ENCODE results near the gene KDM2A.

KDM2A gene

DNA sequence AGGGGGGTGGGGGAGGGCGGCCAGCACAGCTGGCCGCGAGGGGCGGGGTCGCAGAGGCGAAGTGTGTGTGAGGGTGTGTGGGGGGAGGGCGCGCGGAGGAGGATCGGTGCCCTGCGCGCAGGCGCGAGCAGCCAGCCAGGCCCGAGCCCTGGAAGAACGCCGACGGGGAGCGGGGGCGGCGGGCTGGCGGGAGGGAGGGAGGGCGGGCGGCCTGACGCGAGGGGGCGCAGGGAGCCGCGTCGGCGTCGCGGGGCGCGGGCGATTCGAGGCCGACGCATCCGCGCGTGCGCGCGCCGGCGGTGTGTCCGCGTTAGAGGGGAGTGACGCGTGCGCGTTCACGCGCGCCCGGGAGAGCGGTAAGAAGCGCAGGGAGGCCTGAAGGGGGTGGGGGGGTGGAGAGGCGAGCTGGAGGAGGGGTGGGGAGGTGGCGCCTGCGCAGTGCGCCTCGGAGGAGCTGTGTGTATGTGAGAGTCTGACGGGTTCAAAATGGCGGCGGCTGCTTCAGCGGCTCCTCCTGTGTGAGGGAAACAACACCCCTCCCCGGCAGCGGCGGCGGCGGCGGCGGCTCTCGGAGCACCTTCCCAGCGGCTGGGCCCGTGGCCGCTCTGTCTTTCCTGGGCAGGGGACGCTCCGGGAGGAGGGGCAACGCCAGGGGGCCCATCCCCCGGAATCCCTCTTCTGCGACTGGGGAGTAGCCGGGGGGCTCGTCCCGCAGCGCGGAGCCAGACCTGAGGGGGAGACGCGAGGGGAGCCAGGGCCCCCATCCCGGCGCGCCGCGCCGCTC lies at the start of gene KDM2A:
Gene KDM2A, plus strand, starts transcription at position 463 of the 784 bp plus-strand sequence. CDS start 2,054 bp downstream, outside the sequence.
- peak; percentile 97 to 100 for DNase-seq (ENCODE audit: low read depth in 2 of 2)

DNA sequence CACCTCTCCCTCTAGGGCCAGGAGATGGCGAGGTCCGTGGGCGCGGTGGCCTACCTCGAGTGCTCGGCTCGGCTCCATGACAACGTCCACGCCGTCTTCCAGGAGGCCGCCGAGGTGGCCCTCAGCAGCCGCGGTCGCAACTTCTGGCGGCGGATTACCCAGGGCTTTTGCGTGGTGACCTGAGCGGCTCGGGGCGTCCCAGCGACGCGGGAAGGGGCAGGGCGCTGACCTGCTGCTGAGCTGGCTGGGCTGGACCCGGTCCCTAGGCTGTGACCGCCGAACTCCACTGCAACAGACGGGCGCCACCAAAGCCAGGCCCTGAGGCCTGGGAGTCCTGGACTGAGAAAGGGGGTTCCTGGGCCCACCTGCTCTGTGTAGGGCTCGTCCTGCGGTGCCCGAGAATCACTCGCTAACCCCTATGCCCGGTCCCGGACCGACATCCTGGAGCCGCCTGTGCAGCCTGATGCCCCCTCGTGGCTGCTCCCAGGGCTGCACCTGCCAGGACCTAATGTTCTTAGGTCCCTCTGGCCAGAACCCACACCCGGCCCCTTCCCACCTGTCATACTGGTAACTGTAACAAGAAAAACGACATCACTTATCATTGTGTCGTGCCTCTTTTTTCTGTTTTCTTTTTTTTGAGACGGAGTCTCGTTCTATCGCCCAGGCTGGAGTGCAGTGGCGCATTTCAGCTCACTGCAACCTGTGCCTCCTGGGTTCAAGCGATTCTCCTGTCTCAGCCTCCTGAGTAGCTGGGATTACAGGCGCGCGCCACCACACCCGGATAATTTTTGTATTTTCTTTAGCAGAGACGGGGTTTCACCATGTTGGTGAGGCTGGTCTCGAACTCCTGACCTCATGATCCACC lies 47.4 kb upstream of the KDM2A start:
- DNase-seq (ENCODE audit: low read depth in 2 of 2), result peak; percentile 29 to 57

DNA sequence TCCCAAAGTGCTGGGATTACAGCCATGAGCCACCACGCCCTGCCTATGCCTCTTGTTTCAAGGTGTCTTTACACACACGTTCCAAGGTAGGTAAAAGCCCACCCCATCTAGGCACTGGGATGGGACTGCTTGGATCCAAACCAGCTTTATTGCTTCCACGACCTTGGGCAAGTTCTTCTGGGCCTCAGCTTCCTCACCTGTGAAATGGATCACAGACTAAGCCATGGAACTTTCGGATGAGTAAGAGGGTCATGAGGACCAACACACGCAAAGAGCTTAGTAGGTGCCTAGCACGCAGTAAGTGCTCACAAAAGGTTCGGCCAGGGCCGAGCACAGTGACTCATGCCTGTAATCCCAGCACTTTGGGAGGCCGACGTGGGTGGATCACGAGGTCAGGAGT lies 46.8 kb upstream of the KDM2A start:
- DNase-seq (ENCODE audit: low read depth in 2 of 2), result no peak

DNA sequence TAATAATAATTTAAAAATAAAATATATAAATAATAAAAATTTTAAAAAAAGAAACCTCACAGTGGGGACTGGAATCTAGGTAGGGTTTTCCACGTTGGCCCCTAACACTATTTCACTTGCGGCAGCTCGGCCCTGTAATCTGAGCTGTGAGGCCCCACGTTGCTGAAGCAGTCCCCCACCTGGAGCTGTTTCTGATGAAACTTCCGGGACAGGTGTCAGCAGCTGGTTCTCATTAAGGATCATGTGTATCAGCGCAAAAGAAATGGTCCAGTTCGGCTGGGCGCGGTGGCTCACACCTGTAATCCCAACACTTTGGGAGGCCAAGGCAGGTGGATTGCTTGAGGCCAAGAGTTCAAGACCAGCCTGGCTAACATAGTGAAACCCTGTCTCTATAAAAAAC lies 45.2 kb upstream of the KDM2A start:
- DNase-seq (ENCODE audit: low read depth in 2 of 2), result no peak

DNA sequence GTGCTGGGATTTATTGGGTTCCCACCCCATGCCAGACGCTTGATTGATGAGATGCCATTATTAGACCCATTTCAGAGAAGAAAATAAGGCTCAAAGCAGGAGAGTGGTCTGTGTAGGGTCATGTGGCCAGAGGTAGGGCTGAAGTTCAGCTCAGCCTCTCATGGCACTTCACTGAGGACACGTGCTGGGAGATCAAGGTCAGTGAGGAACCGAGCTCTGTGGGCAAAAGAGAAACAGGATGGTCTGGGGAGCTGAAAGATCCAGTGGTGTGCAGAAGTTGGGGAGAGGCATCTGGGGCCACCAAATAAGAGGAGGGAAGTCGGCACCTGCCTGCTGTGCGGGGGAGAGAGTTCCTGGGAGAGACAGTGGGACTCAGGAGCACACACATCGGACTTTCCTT lies 42.9 kb upstream of the KDM2A start:
- DNase-seq (ENCODE audit: low read depth in 2 of 2), result no peak

DNA sequence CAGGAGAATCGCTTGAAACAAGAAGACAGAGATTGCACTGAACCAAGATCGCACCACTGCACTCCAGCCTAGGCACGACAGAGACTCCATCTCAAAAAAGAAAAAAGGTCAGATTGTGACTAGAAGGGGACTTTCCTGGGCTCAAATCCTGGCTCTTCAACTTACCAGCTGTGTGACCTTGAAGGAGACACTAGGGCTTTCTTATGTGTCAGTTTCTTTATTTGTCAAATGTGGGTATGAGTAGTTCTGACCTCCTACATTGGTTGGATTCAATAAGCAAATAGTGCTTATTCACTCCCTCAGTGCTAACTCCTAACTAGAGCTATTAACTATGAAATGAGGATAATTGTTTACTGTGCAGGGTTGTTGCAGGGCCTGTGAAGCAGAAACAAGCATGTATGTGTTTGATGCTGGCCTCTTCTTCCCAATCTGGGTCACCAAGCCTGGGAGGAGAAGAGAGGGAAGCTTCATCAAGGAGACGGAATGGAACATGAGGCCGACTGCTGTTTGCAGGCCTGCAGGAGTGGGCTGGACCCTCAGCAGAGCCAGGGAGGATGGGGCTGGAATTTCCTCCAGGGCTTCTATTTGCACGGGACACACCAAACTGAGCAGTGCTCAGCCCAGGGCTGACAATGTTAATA lies 39.9 kb upstream of the KDM2A start:
- no peak for DNase-seq (ENCODE audit: low read depth in 2 of 2)

DNA sequence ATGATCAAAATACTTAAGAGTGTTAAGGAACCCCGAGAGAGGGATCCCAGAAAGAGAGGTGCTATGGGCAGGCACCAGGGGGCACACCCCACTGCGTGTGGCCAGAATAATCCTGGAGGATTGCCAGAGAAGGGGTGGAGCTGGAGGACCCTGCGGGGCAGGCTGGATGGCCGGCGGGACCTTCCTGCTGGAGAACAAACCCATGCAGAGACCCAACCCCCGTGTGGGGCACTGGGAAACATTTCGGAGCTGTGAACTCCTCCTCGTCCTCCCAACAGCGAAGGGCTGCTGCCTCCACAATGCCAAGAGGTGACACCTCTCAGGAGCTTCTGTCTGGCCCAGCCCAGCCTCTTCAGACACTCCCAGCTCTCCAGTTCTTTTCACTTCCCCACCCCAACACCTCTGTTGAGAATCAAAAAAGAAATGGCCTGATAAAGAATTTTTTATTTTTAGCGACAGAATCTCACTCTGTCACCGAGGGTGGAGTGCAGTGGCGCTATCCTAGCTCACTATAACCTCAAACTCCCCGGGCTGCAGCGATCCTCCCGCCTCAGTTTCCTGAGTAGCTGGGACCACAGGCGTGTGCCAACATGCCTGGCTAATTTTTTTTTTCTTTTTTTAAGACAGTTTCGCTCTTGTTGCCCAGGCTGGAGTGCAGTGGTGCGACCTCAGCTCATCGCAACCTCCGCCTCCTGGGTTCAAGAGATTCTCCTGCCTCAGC lies 36.8 kb upstream of the KDM2A start:
- DNase-seq (ENCODE audit: low read depth in 2 of 2), result no peak

DNA sequence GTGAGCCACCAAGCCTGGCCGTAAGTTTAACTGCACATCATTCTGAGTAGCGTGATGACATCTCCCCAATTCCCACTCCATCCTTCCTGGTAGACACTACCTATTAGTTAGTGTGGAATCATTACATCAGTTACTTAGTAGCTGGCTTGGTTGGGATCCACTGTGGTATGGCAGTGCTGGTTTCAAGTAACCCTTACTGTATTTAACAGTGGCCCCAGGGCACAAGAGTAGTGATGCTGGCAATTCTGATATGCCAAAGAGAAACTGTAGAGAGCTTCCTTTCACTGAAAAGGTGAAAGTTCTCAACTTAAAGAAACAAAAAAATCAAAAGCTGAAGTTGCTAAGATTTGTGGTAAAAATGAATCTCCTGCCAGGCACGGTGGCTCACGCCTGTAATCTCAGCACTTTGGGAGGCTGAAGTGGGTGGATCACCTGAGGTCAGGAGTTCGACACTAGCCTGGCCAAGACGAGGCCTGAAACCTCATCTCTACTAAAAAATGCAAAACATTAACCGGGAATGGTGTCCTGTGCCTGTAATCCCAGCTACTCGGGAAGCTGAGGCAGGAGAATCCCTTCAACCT lies 35.2 kb upstream of the KDM2A start:
- no peak for DNase-seq (ENCODE audit: low read depth in 2 of 2)

DNA sequence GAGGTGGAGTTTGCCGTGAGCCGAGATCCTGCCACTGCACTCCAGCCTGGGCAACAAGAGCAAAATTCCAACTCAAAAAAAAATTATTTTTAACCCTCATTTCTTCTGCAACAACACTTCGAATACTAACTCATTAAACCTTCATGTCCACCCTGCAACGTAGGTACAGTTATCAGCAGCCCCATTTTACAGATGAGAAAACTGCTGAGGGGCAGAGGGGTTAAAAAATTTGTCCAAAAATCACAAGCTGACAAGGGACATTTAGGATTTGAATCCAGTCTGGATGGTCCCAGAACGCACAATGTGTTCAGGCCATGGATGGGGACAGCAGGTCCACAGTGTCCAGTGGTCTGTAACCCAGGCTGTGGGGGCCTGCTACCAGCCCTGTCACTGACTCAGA lies 33.4 kb upstream of the KDM2A start:
- DNase-seq (ENCODE audit: low read depth in 2 of 2), result no peak

DNA sequence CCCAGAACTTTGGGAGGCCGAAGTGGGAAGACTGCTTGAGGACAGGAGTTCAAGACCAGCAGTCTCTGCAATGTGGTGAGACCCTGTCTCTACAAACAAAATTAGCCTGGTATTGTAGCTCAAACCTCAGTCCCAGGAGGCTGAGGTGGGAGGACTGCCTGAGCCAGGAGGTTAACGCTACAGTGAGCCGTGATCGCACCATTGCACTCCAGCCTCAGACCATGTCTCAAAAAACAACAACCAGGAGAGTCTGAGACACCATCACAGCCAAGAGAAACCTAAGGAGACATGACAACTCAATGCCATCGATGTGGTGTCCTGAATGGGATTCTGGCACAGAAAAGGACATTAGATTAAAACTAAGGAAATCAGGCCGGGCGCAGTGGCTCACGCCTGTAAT lies 28.3 kb upstream of the KDM2A start:
- no peak for DNase-seq (ENCODE audit: low read depth in 2 of 2)

DNA sequence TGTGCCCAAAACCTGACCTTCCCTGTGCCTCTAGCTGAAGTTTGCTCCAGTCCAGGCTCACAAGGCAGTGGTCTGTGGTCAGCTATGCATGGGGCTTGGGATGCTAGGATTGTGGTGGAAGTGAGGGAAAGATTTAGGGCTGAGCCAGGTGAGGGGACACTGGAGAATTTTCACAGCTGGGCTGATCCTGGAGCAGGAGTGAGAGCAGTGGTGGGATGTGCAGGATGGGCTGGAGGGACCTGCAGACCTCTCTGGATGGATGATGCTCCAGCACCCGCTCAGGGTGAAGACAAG lies 23.9 kb upstream of the KDM2A start:
- DNase-seq (ENCODE audit: low read depth in 2 of 2), result no peak

DNA sequence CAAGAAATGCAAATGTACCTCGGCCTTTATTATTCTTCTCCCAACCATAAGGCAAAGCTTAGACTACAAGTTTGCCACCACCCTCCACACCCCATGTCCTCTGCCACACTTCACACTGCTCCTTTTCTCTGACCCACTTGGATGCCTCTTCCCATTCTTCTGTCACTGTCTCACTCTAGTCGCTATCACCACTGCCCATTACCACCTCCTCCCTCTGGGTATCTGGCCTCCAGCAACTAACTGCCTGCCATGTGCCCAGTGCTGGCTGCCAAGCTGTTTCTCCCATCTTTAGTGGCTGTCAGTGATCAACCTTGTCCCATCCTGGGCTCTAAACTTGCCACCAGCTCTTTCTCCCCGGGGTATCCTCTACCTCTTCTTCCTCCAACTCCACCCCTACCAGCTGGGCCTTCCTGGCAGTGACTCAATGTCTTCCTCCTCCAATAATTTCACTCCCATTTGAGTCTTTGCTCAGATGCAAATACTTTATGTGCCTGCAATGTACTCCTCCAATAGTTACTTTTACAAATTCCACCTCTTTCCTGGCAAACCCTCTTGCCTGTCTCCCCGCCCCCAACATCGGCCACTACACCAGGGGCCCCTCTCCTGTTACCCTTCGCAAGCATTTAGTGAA lies 20.1 kb upstream of the KDM2A start:
- DNase-seq (ENCODE audit: low read depth in 2 of 2), result no peak

DNA sequence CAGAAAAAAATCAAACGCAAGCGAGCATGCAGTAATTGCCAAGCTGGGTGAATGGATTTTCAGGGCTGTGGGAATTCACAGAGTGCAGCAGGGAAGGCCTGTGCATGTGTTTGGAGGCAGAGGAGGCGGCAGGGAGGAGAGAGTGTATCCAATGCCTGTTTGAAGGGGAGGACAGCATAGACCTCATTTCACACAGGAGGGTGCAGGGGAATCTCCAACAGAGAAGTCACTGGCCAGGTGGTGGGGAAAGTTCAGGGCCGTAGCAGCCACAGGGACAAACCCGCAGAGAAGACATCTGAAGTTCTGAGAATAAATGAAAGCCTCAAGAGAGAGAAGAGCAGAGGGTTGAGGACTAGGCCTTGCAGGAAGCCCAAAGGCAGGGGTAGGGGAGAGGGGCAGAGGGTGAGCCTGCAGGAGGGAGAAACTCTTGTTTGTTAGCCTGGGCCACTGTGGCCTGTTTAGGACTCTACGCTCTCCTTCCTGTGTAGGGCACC lies 19.2 kb upstream of the KDM2A start:
- no peak for DNase-seq (ENCODE audit: low read depth in 2 of 2)

DNA sequence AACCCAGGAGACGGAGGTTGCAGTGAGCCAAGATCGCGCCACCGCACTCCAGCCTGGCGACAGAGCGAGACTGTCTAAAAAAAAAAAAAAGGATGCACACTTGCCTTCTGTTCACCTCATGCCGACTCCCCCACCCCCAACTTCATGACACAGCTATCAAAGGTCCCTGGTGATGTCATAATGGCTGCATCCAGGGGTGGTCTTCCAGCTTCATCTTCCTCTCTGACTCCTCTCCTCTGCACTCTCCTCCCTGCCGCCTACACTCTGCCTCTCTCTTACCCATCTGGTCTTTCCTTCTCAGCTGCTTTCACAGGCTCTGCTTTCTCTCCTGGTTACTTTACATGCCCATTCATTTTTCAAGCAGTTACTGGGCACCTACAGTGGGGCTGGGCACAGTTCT lies 16.4 kb upstream of the KDM2A start:
- no peak for DNase-seq (ENCODE audit: low read depth in 2 of 2)

DNA sequence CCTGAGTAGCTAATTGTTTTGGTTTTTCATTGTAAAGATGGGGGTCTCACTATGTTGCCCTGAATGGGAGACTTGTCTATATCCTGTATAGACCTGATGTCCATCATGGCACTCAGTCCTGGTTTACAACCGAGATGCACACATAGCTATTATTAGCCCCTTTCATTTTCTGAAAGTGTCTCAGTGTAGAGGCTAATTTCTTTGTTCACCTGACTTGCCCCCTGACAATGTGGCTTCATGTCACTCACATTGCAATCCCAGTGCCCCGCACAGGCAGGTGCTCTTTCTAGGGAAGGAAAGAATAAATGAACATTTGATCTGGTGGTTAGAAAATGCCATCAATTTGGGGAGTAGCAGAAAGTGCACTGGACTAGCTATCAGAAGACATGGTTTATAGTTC lies 13.1 kb upstream of the KDM2A start:
- DNase-seq (ENCODE audit: low read depth in 2 of 2), result no peak

DNA sequence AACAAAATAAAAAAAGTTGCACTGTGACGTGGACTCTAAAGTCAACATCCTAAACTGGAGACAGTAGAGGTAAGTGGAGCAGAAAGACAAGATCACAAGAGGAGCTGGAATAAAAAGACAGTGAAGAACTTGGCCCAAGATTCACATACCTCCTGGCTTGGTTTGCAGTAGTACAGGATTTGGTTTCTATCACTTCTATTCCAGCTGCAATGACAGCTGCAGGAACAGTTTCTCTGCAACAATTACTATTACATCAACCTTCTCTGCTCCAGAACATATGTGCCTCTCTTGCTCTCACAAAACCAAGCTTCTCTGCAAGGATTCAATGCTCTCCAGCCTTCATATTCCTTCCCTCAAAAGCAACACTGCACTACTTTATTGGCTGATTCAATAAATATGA lies 7.8 kb upstream of the KDM2A start:
- no peak for DNase-seq (ENCODE audit: low read depth in 2 of 2)

DNA sequence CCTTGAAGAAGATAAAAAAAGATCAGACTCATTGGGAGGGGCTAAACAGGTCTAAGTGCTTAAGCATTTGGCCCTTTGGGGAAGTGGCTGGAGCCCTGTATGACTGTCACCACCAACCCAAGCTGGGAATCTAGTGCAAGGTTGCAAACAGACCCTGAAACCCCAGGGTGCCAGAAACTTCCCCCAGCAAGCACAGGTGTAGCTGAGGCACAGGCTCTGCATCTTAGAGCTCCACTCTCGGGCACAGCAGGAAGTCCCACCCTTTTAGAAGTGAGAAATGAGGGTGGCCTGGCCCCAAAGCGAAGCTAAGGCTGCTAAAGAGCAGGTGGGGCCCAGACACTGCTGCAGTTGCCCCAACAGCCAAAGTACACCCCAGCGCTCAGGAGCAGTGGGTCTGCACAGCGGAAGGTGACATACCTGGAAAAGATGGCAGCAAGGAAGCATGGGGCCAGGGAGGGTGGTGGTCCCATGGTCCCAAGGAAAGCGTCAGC lies 5.8 kb upstream of the KDM2A start:
- no peak for DNase-seq (ENCODE audit: low read depth in 2 of 2)

DNA sequence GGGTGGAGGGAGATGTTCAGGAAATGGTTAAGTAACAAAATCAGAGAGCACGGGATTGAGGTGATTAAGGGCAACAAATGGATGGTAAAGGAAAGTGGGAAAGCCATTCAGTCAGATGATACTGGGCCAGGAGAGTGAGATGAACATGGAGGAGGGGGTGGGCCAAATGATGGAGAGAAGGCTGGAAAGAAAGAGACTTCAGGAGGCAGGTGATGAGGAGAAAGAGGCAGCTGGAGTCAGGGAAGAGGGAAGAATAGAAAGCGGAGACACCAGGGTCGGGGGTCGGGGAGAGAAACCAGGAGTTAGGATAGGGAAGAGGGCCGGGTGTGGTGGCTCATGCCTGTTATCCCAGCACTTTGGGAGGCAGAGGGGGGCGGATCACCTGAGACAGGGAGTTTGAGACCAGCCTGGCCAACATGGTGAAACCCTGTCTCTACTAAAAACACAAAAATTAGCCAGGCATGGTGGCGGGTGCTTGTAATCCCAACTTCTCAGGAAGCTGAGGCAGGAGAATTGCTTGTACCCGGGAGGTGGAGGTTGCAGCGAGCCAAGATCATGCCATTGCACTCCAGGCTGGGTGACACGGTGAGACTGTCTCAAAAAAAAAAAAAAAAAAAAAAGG lies 4.7 kb upstream of the KDM2A start:
- DNase-seq (ENCODE audit: low read depth in 2 of 2), result no peak

DNA sequence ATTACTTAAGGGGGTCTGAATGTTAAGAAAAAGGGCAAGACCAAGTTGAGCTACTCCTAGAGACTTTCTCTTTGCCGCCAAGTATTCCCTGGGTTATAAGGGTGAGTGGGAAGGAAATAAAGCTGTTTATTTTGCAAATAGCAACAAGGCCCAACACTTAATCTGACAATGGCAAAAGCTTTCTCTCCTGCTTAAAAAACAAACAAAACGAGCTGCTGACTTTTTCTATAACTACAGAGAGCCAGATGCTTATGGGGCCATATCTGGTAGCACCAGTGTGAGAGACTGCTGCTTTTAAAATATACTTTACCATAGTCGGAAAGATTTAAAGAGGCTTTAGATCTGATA lies 2.3 kb upstream of the KDM2A start:
- DNase-seq (ENCODE audit: low read depth in 2 of 2), result no peak

DNA sequence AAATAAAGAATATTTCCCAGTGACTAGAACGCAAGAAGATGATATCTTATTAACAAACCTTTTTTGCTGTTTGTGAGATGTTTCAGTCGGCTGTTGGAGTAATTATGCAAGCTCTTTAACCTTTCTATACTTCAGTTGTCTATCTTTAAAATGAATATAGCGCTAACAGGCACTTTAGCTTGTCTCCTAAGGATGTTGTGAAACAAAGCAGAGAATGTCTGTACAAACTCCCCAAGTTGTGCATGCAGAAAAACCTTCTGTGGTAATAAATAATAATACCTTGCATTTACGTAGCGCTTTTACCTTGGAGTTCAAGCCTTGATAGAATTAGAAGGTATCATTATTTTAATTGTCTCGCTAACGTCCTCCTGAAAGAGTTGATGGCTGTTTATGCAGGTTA lies 1.9 kb upstream of the KDM2A start:
- no peak for DNase-seq (ENCODE audit: low read depth in 2 of 2)
